Endothelial cell of umbilical vein (primary cell): Measurements from ENCODE around the gene ANKRD39. TPM values are rescaled to one million over a fixed set of nuclear protein-coding genes. Genes with fewer than 3 reads are reported as not detected.

Experiments used
- BruUV-seq: library from RNA; stranded (reverse); fragments of 400-500 nt; replicated peaks from 2 replicates; lab custom pipeline; 2021; lab: Mats Ljungman, UMichigan
- CTCF ChIA-PET: fragments of 300-600, 350-600 bp; sonication (Branson Sonifier 250); formaldehyde crosslinking; loops from one replicate; lab custom pipeline; 2021; ENCODE audit warnings: antibody characterized with exemption, inconsistent platforms; lab: Charles Lee
- POLR2A ChIA-PET: fragments of 300-600, 350-600 bp; sonication (Branson Sonifier 250); formaldehyde crosslinking; loops from one replicate; lab custom pipeline; 2021; ENCODE audit warnings: antibody characterized with exemption, inconsistent platforms; lab: Charles Lee
- DNase-seq: peaks from one replicate; pipeline ENCODE4 v3.0.0-alpha.2; 2011; ENCODE audit warnings: low read depth, low spot score
- FAIRE-seq: peaks from 2 replicates; lab custom pipeline; 2011; peaks lifted over from hg19 to GRCh38; lab: Jason Lieb, UNC
- H2AFZ ChIP-seq: 2 replicates; pipeline ENCODE4 v1.6.0; 2012; ENCODE audit warnings: low read depth, low read length, control low read depth, inconsistent platforms
- H3K27ac ChIP-seq: 2 replicates; pipeline ENCODE4 v1.5.1; 2011; ENCODE audit warnings: low read depth, mild to moderate bottlenecking, control low read depth, low read length, moderate library complexity; ENCODE audit not compliant: insufficient read depth
- H3K27me3 ChIP-seq, 2 experiments: 2 replicates each; pipeline versions ENCODE4 v1.6.0 to v1.6.1; 2011; ENCODE audit warnings: low read length in 2 of 2, mixed read lengths in 1 of 2; ENCODE audit not compliant: control insufficient read depth in 2 of 2, insufficient read depth in 2 of 2
- H3K36me3 ChIP-seq, 2 experiments: 2 replicates in 1 of 2; 3 replicates in 1 of 2; pipeline ENCODE4 v1.5.1; 2011; ENCODE audit warnings: low read length in 2 of 2, mild to moderate bottlenecking in 1 of 2, moderate library complexity in 1 of 2; ENCODE audit not compliant: control insufficient read depth in 2 of 2, insufficient read depth in 2 of 2; ENCODE audit errors: extremely low read depth in 1 of 2
- H3K4me1 ChIP-seq: 3 replicates; pipeline ENCODE4 v1.5.1; 2011; ENCODE audit warnings: mild to moderate bottlenecking, low read length; ENCODE audit not compliant: control insufficient read depth, insufficient read depth; ENCODE audit errors: extremely low read depth
- H3K4me2 ChIP-seq: 2 replicates; pipeline ENCODE4 v1.6.1; 2011; ENCODE audit warnings: low read length, control low read depth, mixed read lengths; ENCODE audit not compliant: insufficient read depth
- H3K4me3 ChIP-seq, 3 experiments: fragments of 200-600 bp in 1 of 3; sonication (generic), shearing (Covaris generic) in 1 of 3; replicated peaks in 1 of 3; 2 replicates each; pipeline ENCODE4 v1.5.1; 2011 to 2016; ENCODE audit warnings: control low read depth in 3 of 3, low read length in 3 of 3, mild to moderate bottlenecking in 2 of 3, inconsistent platforms in 1 of 3, low read depth in 1 of 3, moderate library complexity in 1 of 3; ENCODE audit not compliant: insufficient read depth in 1 of 3
- H3K79me2 ChIP-seq: 2 replicates; pipeline ENCODE4 v1.6.0; 2012; ENCODE audit warnings: low read length, inconsistent platforms; ENCODE audit not compliant: control insufficient read depth, insufficient read depth
- H3K9ac ChIP-seq: replicated peaks from 2 replicates; pipeline ENCODE3; 2011; ENCODE audit warnings: low read length, control low read depth; ENCODE audit not compliant: insufficient read depth; ENCODE audit errors: extremely low read depth
- H3K9me1 ChIP-seq: replicated peaks from 3 replicates; pipeline ENCODE4 v1.6.0; 2011; ENCODE audit warnings: mild to moderate bottlenecking, low read length; ENCODE audit not compliant: control insufficient read depth, insufficient read depth; ENCODE audit errors: extremely low read depth
- H3K9me3 ChIP-seq: replicated peaks from 2 replicates; pipeline ENCODE4 v1.5.1; 2012; ENCODE audit warnings: low read length, inconsistent platforms; ENCODE audit not compliant: control insufficient read depth, insufficient read depth
- H4K20me1 ChIP-seq: replicated peaks from 2 replicates; pipeline ENCODE3; 2011; ENCODE audit warnings: mild to moderate bottlenecking, low read length; ENCODE audit not compliant: control insufficient read depth, insufficient read depth; ENCODE audit errors: extremely low read depth
- EZH2 ChIP-seq: IDR thresholded peaks from 2 replicates; pipeline ENCODE4 v1.6.1; 2012; ENCODE audit warnings: borderline replicate concordance, low read depth, mild to moderate bottlenecking, moderate library complexity, low read length, inconsistent platforms; ENCODE audit not compliant: severe bottlenecking
- FOS ChIP-seq: IDR thresholded peaks from 2 replicates; pipeline ENCODE4 v1.6.1; 2011; ENCODE audit warnings: mild to moderate bottlenecking, low read length, moderate library complexity, borderline replicate concordance; ENCODE audit not compliant: insufficient read depth
- GATA2 ChIP-seq: IDR thresholded peaks from 2 replicates; pipeline ENCODE4 v1.7.0; 2011; ENCODE audit warnings: low read depth, mild to moderate bottlenecking, moderate library complexity, mixed read lengths, low read length; ENCODE audit not compliant: insufficient read length, insufficient read depth
- JUN ChIP-seq: IDR thresholded peaks from 2 replicates; pipeline ENCODE4 v1.6.1; 2011; ENCODE audit warnings: borderline replicate concordance, low read depth; ENCODE audit not compliant: insufficient read length, insufficient read depth
- MYC ChIP-seq: IDR thresholded peaks from one replicate; pipeline ENCODE4 v1.6.1; 2011; ENCODE audit warnings: mild to moderate bottlenecking, low read depth, low read length
- POLR2A ChIP-seq: IDR thresholded peaks from 2 replicates; pipeline ENCODE4 v1.6.1; 2012; ENCODE audit warnings: low read depth, mild to moderate bottlenecking, control low read depth, low read length
- POLR2AphosphoS5 ChIP-seq: IDR thresholded peaks from 2 replicates; pipeline ENCODE4 v1.6.1; 2012; ENCODE audit warnings: low read depth, mild to moderate bottlenecking, control low read depth, low read length, moderate library complexity; ENCODE audit not compliant: insufficient read depth
- dilution Hi-C: fragments of 300-500 bp; cut with MboI; formaldehyde crosslinking; loops from one replicate; pipeline ENCODE4 v1.15.0; 2019; ENCODE audit warnings: low sequenced_read_pairs; ENCODE audit not compliant: extremely low pct_ligation_motif_present
- intact Hi-C: fragments of 100-400 bp; cut with micrococcal nuclease; formaldehyde crosslinking; loops from one replicate; pipeline ENCODE4 v1.10.0; 2022
- polyA plus RNA-seq, 4 experiments: library from polyadenylated mRNA; depleted of rRNA in 3 of 4; stranded (reverse) in 3 of 4; unstranded in 1 of 4; fragments of >200 nt; gene quantifications; 2 replicates each; pipeline versions ENCODE4 v1.2.1 to v1.2.3, GENCODE V29; 2011 to 2012; ENCODE audit warnings: missing spikeins in 1 of 4
- total RNA-seq: library from RNA; stranded (reverse); gene quantifications from 2 replicates; pipeline ENCODE4 v1.2.3, GENCODE V29; 2021
- TF ChIP-seq, protein P1 (sequence below): IDR thresholded peaks from 2 replicates; pipeline ENCODE4 v1.6.1; 2011; ENCODE audit not compliant: insufficient read depth, insufficient read length
- TF ChIP-seq, protein P2 (sequence below), 2 donors: IDR thresholded peaks; 1 replicate in 1 of 2; 2 replicates in 1 of 2; pipeline ENCODE4 v1.5.1; 2011; ENCODE audit warnings: low read length in 2 of 2, mild to moderate bottlenecking in 2 of 2, moderate library complexity in 2 of 2, control low read depth in 1 of 2, inconsistent platforms in 1 of 2, low read depth in 1 of 2; ENCODE audit not compliant: insufficient read depth in 1 of 2; ENCODE audit errors: extremely low read depth in 1 of 2

Gene ANKRD39
- total and polyA plus RNA-seq, 2 donors (not counting 3 experiments of a cell fraction or from before 2014, with no cell fraction given) = 14.7 to 17.9 TPM

DNA sequence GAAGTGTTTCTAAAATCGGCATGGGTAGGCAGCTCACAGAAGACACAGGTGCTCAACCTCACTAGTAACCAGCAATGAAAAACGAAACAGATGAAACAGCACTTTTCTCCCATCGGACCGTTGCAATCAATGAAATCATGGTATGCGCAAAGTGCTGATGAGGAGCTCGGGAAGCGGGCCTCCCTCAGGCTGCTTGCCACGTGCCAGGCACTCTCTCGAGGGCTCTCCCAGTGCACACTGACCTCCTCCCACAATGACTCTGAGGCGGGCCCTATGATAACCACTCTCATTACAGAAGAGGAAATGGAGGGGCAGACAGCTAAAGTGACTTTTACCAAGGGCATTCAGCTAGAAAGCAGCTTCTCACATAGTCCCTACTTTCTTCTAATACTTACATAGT, 10.2 kb downstream of the ANKRD39 start:
- no peak overlapping the region for H3K4me2 ChIP-seq

More for the DNA sequence above, 10.2 kb downstream of the ANKRD39 start:
- H3K79me2 ChIP-seq = no peaks in the 10 kb centered on the region
- DNase-seq (no peak), FAIRE-seq (no peak)
- peaks cover 0 to 9% of the 10 kb centered on the region in 2 experiments for H3K36me3 ChIP-seq
- TF ChIP-seq JUN (no peak), EZH2 (no peak), FOS (no peak), POLR2A (no peak), POLR2AphosphoS5 (no peak), GATA2 (no peak), MYC (no peak)
- TF ChIP-seq, protein P1, sequence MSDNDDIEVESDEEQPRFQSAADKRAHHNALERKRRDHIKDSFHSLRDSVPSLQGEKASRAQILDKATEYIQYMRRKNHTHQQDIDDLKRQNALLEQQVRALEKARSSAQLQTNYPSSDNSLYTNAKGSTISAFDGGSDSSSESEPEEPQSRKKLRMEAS = no peak
- TF ChIP-seq, protein P2, sequence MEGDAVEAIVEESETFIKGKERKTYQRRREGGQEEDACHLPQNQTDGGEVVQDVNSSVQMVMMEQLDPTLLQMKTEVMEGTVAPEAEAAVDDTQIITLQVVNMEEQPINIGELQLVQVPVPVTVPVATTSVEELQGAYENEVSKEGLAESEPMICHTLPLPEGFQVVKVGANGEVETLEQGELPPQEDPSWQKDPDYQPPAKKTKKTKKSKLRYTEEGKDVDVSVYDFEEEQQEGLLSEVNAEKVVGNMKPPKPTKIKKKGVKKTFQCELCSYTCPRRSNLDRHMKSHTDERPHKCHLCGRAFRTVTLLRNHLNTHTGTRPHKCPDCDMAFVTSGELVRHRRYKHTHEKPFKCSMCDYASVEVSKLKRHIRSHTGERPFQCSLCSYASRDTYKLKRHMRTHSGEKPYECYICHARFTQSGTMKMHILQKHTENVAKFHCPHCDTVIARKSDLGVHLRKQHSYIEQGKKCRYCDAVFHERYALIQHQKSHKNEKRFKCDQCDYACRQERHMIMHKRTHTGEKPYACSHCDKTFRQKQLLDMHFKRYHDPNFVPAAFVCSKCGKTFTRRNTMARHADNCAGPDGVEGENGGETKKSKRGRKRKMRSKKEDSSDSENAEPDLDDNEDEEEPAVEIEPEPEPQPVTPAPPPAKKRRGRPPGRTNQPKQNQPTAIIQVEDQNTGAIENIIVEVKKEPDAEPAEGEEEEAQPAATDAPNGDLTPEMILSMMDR (IDR thresholded peaks at IDR 0.05; ENCODE audit: extremely low read depth in 1 of 2, insufficient read depth in 1 of 2, low read depth in 1 of 2, low read length in 2 of 2) = no peak
- no peak overlapping the region for H2AFZ ChIP-seq
- H3K4me1 ChIP-seq = no peaks in the 10 kb centered on the region
- intact Hi-C loops (no loop called here), dilution Hi-C loops (no loop called here)
- CTCF ChIA-PET = interaction anchor here (0.7 to 1.6 kb wide), 2 partner anchors 10 to 37 kb away, joined by 3 to 6 read pairs; partner anchors contain the start of gene ANKRD39
- BruUV-seq = no TSS peak
- no peaks in the 10 kb centered on the region for H3K27me3 ChIP-seq
- H3K27ac ChIP-seq = no peak overlapping the region
- H3K9ac ChIP-seq = no peak overlapping the region
- POLR2A ChIA-PET = no interaction called here
- no peak overlapping the region for H3K4me3 ChIP-seq
- no peaks in the 10 kb centered on the region for H3K9me1 ChIP-seq
- H3K9me3 ChIP-seq = no peaks in the 10 kb centered on the region
- H4K20me1 ChIP-seq = no peaks in the 10 kb centered on the region
